Lower leg skin (tissue), 3 donors: ENCODE data around the gene COL4A4.

ENCODE experiments used
- POLR2A ChIP-seq, 2 donors: fragments of 450-650 bp; IDR thresholded peaks; one replicate each; pipeline ENCODE4 v1.6.1; 2016 to 2017; ENCODE audit warnings: antibody characterized with exemption in 2 of 2, mild to moderate bottlenecking in 1 of 2, moderate library complexity in 1 of 2
- TF ChIP-seq, protein P1 (sequence below), 3 donors: fragments of 450-650 bp; IDR thresholded peaks; one replicate each; pipeline ENCODE4 v1.5.1; 2016; ENCODE audit warnings: antibody characterized with exemption in 3 of 3, mild to moderate bottlenecking in 3 of 3, moderate library complexity in 2 of 3

DNA sequence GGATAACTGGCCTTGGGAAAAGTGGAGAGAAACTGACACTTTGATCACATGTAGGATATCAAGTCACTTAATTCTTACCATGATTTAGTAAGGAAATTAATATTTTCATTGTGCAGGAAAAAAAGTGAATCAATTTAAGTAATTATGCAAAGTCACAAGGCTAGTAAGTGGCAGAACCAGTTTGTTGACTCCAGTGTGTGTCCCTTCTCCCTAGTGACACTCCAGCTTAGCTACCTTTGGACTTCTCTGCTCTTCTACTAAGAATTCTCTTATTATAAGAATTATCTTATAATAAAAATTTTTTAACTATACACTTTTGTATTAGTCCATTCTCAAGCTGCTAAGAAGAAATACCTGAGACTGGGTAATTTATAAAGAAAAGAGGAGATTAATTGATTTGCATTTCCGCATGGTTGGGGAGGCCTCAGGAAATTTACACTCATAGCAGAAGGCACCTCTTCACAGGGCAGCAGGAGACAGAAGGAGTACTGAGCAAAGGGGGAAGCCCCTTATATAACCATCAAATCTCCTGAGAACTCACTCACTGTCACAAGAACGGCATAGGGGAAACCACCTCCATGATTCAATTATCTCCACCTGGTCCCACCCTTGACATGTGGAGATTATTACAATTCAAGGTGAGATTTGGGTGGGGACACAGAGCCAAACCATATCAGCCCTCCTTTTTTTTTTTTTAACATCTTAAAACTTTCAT is 13.6 kb downstream of the COL4A4 start:
- TF ChIP-seq, protein P1, sequence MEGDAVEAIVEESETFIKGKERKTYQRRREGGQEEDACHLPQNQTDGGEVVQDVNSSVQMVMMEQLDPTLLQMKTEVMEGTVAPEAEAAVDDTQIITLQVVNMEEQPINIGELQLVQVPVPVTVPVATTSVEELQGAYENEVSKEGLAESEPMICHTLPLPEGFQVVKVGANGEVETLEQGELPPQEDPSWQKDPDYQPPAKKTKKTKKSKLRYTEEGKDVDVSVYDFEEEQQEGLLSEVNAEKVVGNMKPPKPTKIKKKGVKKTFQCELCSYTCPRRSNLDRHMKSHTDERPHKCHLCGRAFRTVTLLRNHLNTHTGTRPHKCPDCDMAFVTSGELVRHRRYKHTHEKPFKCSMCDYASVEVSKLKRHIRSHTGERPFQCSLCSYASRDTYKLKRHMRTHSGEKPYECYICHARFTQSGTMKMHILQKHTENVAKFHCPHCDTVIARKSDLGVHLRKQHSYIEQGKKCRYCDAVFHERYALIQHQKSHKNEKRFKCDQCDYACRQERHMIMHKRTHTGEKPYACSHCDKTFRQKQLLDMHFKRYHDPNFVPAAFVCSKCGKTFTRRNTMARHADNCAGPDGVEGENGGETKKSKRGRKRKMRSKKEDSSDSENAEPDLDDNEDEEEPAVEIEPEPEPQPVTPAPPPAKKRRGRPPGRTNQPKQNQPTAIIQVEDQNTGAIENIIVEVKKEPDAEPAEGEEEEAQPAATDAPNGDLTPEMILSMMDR (IDR thresholded peaks at IDR 0.05): no peak
- no peak for TF ChIP-seq POLR2A (IDR thresholded peaks at IDR 0.05)
